Measurements from ENCODE around the gene PLSCR4. TPM values are rescaled to one million over a fixed set of nuclear protein-coding genes. Genes with fewer than 3 reads are reported as not detected.

Gene PLSCR4
- total RNA-seq, 1 experiment from 2014 or later = 3.5 TPM

DNA sequence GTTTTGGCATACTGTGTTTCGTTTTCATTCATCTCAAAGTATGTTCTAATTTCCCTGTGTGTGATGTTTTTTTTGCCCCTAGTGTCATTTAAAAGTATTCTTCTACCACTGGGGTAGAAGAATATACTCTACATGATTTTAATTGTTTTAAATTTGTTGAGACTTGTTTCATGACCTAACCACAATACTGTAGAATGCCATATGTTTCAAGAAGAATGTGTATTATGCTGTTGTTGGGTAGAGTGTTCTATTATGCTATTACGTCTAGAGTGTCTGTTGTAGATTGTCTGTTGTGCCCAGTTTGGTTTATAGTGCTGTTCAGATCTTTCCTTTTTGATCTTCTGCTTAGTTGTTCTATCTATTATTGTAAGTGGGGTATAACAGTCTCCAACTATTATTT lies 36.4 kb downstream of the PLSCR4 start:
- in situ Hi-C loops (cut with HindIII; ENCODE audit: low pct_unique_long_range_greater_than_20kb, low sequenced_read_pairs) (no loop called here), intact Hi-C loops (cut with micrococcal nuclease; ENCODE audit: unreplicated experiment) (no loop called here)
- TF ChIP-seq SIN3A (IDR thresholded peaks at IDR 0.05; ENCODE audit: borderline replicate concordance, insufficient read depth, low read depth, low read length) (no peak), POLR2AphosphoS5 (IDR thresholded peaks at IDR 0.05; ENCODE audit: low read depth, low read length) (no peak), TCF7L2 (IDR thresholded peaks at IDR 0.05; ENCODE audit: low read depth, low read length) (no peak)
- TF ChIP-seq, protein P1, sequence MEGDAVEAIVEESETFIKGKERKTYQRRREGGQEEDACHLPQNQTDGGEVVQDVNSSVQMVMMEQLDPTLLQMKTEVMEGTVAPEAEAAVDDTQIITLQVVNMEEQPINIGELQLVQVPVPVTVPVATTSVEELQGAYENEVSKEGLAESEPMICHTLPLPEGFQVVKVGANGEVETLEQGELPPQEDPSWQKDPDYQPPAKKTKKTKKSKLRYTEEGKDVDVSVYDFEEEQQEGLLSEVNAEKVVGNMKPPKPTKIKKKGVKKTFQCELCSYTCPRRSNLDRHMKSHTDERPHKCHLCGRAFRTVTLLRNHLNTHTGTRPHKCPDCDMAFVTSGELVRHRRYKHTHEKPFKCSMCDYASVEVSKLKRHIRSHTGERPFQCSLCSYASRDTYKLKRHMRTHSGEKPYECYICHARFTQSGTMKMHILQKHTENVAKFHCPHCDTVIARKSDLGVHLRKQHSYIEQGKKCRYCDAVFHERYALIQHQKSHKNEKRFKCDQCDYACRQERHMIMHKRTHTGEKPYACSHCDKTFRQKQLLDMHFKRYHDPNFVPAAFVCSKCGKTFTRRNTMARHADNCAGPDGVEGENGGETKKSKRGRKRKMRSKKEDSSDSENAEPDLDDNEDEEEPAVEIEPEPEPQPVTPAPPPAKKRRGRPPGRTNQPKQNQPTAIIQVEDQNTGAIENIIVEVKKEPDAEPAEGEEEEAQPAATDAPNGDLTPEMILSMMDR (IDR thresholded peaks at IDR 0.05) = no peak
- TF ChIP-seq, protein P2, sequence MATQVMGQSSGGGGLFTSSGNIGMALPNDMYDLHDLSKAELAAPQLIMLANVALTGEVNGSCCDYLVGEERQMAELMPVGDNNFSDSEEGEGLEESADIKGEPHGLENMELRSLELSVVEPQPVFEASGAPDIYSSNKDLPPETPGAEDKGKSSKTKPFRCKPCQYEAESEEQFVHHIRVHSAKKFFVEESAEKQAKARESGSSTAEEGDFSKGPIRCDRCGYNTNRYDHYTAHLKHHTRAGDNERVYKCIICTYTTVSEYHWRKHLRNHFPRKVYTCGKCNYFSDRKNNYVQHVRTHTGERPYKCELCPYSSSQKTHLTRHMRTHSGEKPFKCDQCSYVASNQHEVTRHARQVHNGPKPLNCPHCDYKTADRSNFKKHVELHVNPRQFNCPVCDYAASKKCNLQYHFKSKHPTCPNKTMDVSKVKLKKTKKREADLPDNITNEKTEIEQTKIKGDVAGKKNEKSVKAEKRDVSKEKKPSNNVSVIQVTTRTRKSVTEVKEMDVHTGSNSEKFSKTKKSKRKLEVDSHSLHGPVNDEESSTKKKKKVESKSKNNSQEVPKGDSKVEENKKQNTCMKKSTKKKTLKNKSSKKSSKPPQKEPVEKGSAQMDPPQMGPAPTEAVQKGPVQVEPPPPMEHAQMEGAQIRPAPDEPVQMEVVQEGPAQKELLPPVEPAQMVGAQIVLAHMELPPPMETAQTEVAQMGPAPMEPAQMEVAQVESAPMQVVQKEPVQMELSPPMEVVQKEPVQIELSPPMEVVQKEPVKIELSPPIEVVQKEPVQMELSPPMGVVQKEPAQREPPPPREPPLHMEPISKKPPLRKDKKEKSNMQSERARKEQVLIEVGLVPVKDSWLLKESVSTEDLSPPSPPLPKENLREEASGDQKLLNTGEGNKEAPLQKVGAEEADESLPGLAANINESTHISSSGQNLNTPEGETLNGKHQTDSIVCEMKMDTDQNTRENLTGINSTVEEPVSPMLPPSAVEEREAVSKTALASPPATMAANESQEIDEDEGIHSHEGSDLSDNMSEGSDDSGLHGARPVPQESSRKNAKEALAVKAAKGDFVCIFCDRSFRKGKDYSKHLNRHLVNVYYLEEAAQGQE (IDR thresholded peaks at IDR 0.05; ENCODE audit: insufficient read depth in 1 of 2, low read depth in 2 of 2, low read length in 1 of 2) = no peak
- no peak for ATAC-seq
- H3K27ac ChIP-seq (ENCODE audit: low read length) = no peak overlapping the region
- H3K4me3 ChIP-seq (ENCODE audit: low read depth in 2 of 2, low read length in 2 of 2) = no peak overlapping the region
- ChIA-PET POLR2A (no interaction called here), CTCF (no interaction called here)
- DNase-seq (ENCODE audit: low read depth, low spot score) = no peak
- H3K36me3 ChIP-seq (ENCODE audit: control insufficient read depth, insufficient read depth, low read length) = no peaks in the 10 kb centered on the region
- H3K4me1 ChIP-seq (ENCODE audit: control insufficient read depth, insufficient read depth, low read length) = no peaks in the 10 kb centered on the region
- BruUV-seq (replicated peaks) = no TSS peak
- no peaks in the 10 kb centered on the region for H3K9me3 ChIP-seq (ENCODE audit: control insufficient read depth, insufficient read depth, low read depth, low read length)
- no peaks in the 10 kb centered on the region for H3K27me3 ChIP-seq (ENCODE audit: control insufficient read depth, insufficient read depth, low read length)

DNA sequence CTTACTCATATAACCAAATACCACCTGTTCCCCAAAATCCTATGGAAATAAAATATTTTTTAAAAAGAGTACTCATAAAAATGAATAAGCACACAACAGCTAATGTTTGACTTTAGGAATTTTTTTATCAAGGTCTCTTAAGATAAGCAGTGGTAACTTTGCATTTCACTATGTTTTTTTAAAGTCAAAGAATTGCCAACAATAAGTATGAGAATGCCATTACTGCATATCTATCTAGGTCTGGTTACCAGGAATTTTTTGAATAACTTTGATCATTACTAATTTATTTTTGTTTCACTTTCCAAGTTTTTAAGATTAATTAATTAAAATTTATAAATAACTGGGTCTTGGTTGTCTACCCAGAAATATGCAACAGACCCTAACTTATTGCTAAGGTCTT lies 41.5 kb downstream of the PLSCR4 start:
- Histone ChIP-seq H3K36me3 (ENCODE audit: control insufficient read depth, insufficient read depth, low read length) (no peaks in the 10 kb centered on the region), H3K4me1 (ENCODE audit: control insufficient read depth, insufficient read depth, low read length) (no peaks in the 10 kb centered on the region), H3K27ac (ENCODE audit: low read length) (no peak overlapping the region), H3K9me3 (ENCODE audit: control insufficient read depth, insufficient read depth, low read depth, low read length) (no peaks in the 10 kb centered on the region), H3K27me3 (ENCODE audit: control insufficient read depth, insufficient read depth, low read length) (no peaks in the 10 kb centered on the region), H3K4me3 (ENCODE audit: low read depth in 2 of 2, low read length in 2 of 2) (no peak overlapping the region)
- ATAC-seq (no peak), DNase-seq (ENCODE audit: low read depth, low spot score) (no peak)
- BruUV-seq (replicated peaks) = no TSS peak
- CTCF ChIA-PET = no interaction called here
- in situ Hi-C loops (cut with HindIII; ENCODE audit: low pct_unique_long_range_greater_than_20kb, low sequenced_read_pairs) (no loop called here), intact Hi-C loops (cut with micrococcal nuclease; ENCODE audit: unreplicated experiment) (no loop called here)
- POLR2A ChIA-PET = no interaction called here
- TF ChIP-seq TCF7L2 (IDR thresholded peaks at IDR 0.05; ENCODE audit: low read depth, low read length) = no peak
- no peak for TF ChIP-seq SIN3A (IDR thresholded peaks at IDR 0.05; ENCODE audit: borderline replicate concordance, insufficient read depth, low read depth, low read length)
- TF ChIP-seq, protein P1 (IDR thresholded peaks at IDR 0.05) = no peak
- no peak for TF ChIP-seq POLR2AphosphoS5 (IDR thresholded peaks at IDR 0.05; ENCODE audit: low read depth, low read length)
- TF ChIP-seq, protein P2 (IDR thresholded peaks at IDR 0.05; ENCODE audit: insufficient read depth in 1 of 2, low read depth in 2 of 2, low read length in 1 of 2) = no peak
